ENCODE results near the gene PLCXD1.
"Not testable (repeated sequence)": the region's sequence is repeated elsewhere in the genome, so short reads cannot be mapped to it uniquely, and the experiment has no call there.

Gene PLCXD1

GRCh38 chrX:292900-293897 is 12.0 kb downstream of the PLCXD1 start:
- DNase-seq, result no peak

DNA sequence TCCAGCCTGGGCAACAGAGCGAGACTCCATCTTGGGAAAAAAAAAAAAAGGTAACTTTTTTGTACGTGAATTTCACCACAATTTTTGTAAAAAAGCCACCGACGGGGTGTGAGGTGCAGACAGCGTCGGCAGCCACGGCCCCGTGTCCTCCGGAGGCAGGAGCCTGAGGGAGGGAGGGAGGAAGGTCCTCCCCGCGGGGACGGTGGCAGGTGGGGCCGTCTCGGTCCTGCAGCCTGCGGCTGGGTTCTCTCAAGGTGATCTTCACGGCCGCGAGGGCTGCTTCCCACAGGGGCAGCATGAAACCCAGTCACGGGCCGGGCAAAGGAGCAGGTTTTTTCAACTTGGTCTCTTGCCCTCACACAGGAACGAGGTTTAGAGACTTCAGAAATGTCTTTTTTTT is 14.0 kb downstream of the PLCXD1 start:
- DNase-seq, result no peak

- no peak for DNase-seq
Measured at GRCh38 chrX:298993-299392, 17.8 kb downstream of the PLCXD1 start.

DNA sequence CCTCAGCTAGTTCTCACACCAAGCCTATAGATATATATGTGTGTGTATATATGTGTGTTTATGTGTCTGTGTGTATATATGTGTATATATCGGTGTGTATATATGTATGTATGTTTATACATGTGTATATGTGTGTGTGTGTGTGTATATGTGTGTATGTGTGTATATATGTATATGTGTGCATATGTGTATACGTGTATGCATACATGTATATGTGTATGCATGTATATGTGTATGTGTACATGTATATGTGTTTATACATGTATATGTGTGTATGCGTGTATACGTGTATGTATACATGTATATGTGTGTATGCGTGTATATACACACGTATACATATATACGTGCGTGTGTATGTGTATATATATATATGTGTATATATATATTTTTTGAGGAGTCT is 19.2 kb downstream of the PLCXD1 start:
- DNase-seq, result no peak

DNA sequence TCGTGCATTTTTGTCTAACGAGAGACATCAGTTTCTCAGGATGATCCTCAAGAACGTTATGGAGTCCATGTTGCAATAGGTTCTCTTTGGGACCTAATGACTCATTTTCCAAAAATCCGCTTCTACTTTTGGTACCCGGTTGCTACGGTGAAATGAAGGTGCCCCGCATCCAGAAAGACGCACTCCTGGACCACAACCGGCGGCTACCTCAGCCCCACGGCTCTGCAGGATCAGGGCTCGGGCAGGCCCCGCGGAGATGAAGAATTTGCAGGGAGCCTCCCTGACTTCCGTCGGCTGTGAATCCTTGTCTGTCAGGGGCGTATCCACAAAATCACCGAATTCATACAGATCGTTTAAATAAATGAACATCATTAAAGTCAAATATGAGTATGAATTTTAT is 21.8 kb downstream of the PLCXD1 start:
- no peak for DNase-seq

- not testable (repeated sequence) for DNase-seq
Measured at GRCh38 chrX:305781-306613, 24.8 kb downstream of the PLCXD1 start.

DNA sequence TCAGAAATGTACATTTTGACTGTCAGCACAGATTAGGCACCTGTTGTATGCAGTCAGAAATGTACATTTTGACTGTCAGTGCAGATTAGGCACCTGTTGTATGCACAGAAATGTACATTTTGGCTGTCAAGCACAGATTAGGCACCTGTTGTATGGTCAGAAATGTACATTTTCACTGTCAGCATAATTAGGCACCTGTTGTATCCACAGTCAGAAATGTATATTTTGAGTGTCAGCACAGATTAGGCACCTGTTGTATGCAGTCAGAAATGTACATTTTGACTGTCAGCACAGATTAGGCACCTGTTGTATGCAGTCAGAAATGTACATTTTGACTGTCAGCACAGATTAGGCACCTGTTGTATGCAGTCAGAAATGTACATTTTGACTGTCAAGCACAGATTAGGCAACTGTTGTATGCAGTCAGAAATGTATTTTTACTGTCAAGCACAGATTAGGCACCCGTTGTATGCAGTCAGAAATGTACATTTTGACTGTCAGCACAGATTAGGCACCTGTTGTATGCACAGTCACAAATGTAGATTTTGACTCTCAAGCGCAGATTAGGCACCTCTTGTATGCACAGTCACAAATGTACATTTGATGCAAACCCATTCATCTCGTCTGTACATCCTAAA is 25.6 kb downstream of the PLCXD1 start:
- DNase-seq, result not testable (repeated sequence)

- DNase-seq, result no peak
Measured at GRCh38 chrX:307261-308111, 26.3 kb downstream of the PLCXD1 start.

DNA sequence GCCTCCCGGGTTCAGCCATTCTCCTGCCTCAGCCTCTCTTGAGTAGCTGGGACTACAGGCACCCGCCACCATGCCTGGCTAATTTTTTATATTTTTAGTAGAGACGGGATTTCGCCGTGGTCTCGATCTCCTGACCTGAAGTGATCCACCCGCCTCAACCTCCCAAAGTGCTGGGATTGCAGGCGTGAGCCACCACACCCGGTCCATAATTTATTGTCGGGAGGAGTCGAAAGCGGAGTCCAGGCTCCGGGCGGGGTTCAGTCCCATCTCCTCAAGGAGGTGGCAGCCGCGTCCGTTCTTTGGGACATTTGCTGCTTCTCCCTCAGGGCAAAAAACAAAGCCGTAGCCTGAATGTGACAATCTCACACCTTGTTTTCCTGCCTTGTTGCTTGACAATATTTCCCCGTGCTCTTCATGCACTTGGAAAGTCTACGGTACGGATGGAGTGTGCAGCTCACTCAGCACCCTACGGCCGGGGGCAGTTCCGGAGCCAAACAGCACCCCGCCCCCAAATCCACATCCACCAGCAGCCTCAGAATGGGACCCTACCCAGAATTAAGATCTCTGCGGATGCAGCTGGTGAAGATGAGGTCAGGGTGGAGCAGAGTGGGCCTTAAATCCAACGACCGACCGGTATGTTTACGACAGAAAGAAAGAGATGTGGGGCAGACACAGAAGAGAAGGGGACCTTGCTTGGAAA is 27.8 kb downstream of the PLCXD1 start:
- DNase-seq, result no peak

DNA sequence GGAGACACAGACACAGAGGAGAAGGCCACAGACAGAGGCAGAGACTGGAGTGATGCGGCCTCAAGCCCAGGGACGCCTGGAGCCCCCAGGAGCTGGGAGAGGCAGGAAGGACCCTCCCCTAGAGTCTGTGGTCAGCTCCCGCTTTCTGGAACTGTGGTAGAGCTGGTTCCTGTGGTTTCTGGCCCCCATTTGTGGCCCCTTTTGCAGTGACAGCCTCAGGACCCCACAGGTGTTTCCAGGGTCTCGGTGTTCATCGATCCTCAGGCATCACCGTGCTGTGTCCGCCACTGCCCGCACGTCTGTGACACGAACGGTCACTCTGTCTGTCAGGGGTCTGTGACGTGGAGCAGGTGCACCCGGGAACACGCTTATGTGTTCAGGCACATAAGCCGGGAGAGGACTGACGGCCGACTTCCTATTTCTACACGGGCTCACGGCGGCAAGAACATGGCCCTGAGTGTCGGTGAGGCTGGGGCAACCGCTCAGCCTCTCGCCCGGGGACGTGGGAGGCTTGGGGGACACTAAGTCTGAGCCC is 29.5 kb downstream of the PLCXD1 start:
- no peak for DNase-seq

DNA sequence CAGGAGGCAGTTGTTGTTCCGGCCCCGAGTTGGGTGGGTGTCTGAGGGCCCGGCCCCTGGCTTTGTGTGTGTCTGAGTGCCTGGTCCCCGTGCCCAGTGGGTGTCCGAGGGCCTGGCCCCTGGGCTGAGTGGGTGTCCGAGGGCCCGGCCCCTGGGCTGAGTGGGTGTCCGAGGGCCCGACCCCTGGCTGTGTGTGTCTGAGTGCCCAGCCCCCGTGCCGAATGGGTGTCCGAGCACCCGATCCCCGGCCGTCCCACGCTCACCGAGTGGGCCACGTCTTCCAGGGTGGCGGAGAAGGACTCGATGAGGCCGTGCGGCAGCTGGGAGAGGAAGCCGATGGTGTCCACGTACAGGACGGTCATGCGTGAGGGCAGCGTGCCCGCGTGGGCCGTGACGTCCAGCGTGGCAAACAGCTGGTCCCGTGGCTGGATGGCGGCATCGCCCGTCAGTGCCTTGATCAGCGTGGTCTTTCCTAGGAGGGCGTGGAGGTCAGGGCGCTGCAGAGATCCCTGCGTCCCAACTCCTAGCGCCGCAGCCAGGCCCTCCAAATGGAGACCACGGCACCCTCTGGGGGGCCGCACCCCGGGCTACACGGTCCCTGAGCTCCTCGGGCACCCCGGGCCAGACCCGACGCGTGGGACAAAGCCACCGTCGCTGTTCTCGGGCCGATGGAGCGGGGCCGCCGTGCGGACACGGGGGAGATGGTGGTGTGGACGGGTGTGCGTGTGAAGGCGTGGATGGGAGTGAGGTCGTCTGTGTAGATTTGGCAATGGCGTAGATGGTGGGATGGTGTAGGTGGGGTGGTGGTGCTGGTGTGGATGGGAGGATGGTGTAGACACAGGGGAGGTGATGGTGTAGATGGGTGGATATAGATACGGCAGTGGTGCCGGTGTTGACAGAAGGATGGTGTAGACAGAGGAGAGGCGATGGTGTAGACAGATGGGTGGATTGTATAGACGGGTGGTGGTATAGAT is 30.3 kb downstream of the PLCXD1 start:
- DNase-seq, result no peak

GRCh38 chrX:312621-313331 is 31.6 kb downstream of the PLCXD1 start:
- no peak for DNase-seq

- no peak for DNase-seq
Measured at GRCh38 chrX:313546-313945, 32.4 kb downstream of the PLCXD1 start.

DNA sequence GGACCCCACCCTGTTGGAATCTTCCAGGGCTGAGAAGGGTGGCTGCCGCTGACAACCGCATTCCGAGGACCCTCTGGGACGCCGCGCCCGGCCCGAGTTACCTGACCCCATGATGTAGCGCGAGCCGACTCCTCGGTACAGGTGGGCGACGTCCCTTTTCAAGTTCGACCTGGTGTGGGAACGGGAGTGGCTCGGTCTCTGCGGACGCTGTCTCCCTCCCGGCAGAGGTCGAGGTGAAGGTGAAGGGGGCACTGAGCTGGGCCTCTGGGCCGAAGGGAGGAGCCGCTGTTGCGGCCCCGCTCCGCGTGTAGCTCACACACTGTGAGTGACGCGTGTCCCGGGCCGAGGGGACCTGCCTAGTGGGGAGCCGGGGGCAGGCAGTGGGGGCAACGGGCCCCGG is 32.9 kb downstream of the PLCXD1 start:
- DNase-seq, result no peak

GRCh38 chrX:314781-315595 is 33.8 kb downstream of the PLCXD1 start:
- DNase-seq, result no peak

- no peak for DNase-seq
Measured at GRCh38 chrX:316351-317325, 35.5 kb downstream of the PLCXD1 start.

DNA sequence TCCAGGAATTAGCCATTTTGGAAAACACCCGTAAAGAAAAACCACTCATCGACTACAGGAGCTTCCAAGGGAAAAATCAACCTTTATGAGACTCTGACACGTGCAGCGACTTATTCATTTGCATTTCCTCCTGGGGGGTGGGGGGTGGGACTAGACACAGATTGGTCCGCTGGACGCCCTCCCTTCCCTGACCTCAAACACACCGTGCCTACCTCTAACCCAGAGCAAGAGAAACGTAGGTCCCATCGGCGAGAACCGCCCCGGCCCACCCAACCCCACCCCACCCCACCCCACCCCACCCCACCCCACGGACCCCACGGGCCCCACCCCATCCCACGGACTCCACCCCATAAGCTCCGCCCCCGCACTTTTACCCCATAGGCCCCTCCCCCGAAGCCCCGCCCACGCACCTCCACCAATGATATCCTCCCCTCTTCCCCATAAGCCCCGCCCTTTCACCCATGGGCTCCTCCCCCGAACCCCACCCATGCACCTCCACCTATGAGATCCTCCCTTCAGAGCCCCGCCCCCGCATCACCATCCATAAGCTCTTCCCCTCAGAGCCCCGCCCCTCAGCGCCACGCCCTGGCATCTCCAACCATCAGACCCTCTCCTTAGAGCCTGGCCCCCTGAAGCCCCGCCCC is 36.4 kb downstream of the PLCXD1 start:
- peak; percentile 98 for DNase-seq

All from stimulated activated CD8-positive, alpha-beta memory T cell treated with anti-CD3 and anti-CD28 coated beads, Interleukin-4, amount 100 ng/mL, for 48 hours (primary cell).